Natural killer cell (primary cell): ENCODE data around the gene IRF7. TPM values are rescaled to one million over a fixed set of nuclear protein-coding genes. Genes with fewer than 3 reads are reported as not detected.

ENCODE experiments used
- ATAC-seq, 3 donors: fragments of 150-1000 bp in 2 of 3; fragments of 200-7000 bp in 1 of 3; cut with Tn5 transposase; 1 replicate in 1 of 3; 2 replicates in 2 of 3; pipeline ENCODE4 v1.10.0; 2021; ENCODE audit warnings: mild to moderate bottlenecking in 2 of 3, moderate library complexity in 2 of 3
- DNase-seq, 2 donors: peaks; one replicate each; pipeline versions ENCODE4 v3.0.0 to v3.0.0-alpha.2; 2013 to 2021; ENCODE audit warnings: mixed read lengths in 1 of 2
- H3K27ac ChIP-seq: one replicate; pipeline ENCODE4 v1.5.1; 2013; ENCODE audit warnings: mild to moderate bottlenecking, low read length
- H3K27me3 ChIP-seq: one replicate; pipeline ENCODE4 v1.6.1; 2013; ENCODE audit warnings: low read length; ENCODE audit not compliant: control insufficient read depth, insufficient read depth
- H3K36me3 ChIP-seq: one replicate; pipeline ENCODE4 v1.6.1; 2013; ENCODE audit warnings: low read length; ENCODE audit not compliant: control insufficient read depth, insufficient read depth
- H3K4me1 ChIP-seq: one replicate; pipeline ENCODE4 v1.6.1; 2013; ENCODE audit warnings: low read length; ENCODE audit not compliant: control insufficient read depth, insufficient read depth
- H3K4me3 ChIP-seq: one replicate; pipeline ENCODE4 v1.5.1; 2013; ENCODE audit warnings: low read length
- H3K9me3 ChIP-seq: one replicate; pipeline ENCODE4 v1.6.1; 2013; ENCODE audit warnings: low read length; ENCODE audit not compliant: control insufficient read depth, insufficient read depth
- H3K27ac Mint-ChIP-seq, 2 donors: one replicate each; pipeline ENCODE4 v1.8.0; 2022; ENCODE audit warnings: mild to moderate bottlenecking in 2 of 2, mixed read lengths in 2 of 2, moderate library complexity in 1 of 2
- H3K27me3 Mint-ChIP-seq, 2 donors: one replicate each; pipeline ENCODE4 v1.8.0; 2022; ENCODE audit warnings: low read depth in 2 of 2, mixed read lengths in 2 of 2
- H3K36me3 Mint-ChIP-seq: one replicate; pipeline ENCODE4 v1.8.0; 2022; ENCODE audit warnings: mixed read lengths
- H3K4me1 Mint-ChIP-seq, 2 donors: one replicate each; pipeline ENCODE4 v1.8.0; 2022; ENCODE audit warnings: mixed read lengths in 2 of 2
- H3K4me3 Mint-ChIP-seq: one replicate; pipeline ENCODE4 v1.8.0; 2022; ENCODE audit warnings: mild to moderate bottlenecking, moderate library complexity, mixed read lengths
- H3K9me3 Mint-ChIP-seq, 2 donors: one replicate each; pipeline ENCODE4 v1.8.0; 2022; ENCODE audit warnings: mixed read lengths in 2 of 2
- WGBS: methylation state at CpG from one replicate; pipeline ENCODE4 v1.1.7; 2013; ENCODE audit warnings: missing lambda C conversion rate; ENCODE audit not compliant: insufficient coverage; 5-methylcytosine and 5-hydroxymethylcytosine counted together
- intact Hi-C: fragments of 100-400 bp; cut with micrococcal nuclease; formaldehyde crosslinking; loops from one replicate; pipeline ENCODE4 v1.14.2; 2022
- total RNA-seq, 4 donors: library from RNA; stranded (reverse); fragments of 120-200 nt in 1 of 4; gene quantifications; one replicate each; pipeline versions ENCODE4 v1.2.3 to v1.2.4, GENCODE V29; 2013 to 2022
- TF ChIP-seq, protein P1 (sequence below): fragments of 200-600 bp; IDR thresholded peaks from one replicate; pipeline ENCODE4 v1.8.0; 2022; ENCODE audit warnings: antibody characterized with exemption

IRF7 gene
- total RNA-seq, 3 donors from 2014 or later (not counting 1 experiment from before 2014, with no cell fraction given), result 63.3 to 97.3 (median 77.3) TPM

DNA sequence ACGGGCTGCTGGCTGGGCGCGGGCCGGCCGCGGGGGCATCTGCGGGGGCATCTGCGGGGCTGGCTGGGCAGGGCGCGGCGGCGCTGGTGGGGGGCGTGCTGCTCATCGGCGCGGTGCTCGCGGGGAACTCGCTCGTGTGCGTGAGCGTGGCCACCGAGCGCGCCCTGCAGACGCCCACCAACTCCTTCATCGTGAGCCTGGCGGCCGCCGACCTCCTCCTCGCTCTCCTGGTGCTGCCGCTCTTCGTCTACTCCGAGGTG lies 21.5 kb upstream of the IRF7 start:
- Mint-ChIP-seq H3K27me3 (peaks cover 8 to 24% of the 10 kb centered on the region in 2 donors), H3K36me3 (no peaks in the 10 kb centered on the region), H3K9me3 (no peaks in the 10 kb centered on the region), H3K4me3 (peak overlapping the region; percentile 57), H3K27ac (no peak overlapping the region), H3K4me1 (peaks cover 5 to 14% of the 10 kb centered on the region in 2 donors)
- H3K4me3 ChIP-seq, result no peak overlapping the region
- 2% methylated on average over 34 of the region's 34 CpGs for WGBS
- no peaks in the 10 kb centered on the region for H3K9me3 ChIP-seq
- intact Hi-C loops, result no loop called here
- TF ChIP-seq, protein P1, sequence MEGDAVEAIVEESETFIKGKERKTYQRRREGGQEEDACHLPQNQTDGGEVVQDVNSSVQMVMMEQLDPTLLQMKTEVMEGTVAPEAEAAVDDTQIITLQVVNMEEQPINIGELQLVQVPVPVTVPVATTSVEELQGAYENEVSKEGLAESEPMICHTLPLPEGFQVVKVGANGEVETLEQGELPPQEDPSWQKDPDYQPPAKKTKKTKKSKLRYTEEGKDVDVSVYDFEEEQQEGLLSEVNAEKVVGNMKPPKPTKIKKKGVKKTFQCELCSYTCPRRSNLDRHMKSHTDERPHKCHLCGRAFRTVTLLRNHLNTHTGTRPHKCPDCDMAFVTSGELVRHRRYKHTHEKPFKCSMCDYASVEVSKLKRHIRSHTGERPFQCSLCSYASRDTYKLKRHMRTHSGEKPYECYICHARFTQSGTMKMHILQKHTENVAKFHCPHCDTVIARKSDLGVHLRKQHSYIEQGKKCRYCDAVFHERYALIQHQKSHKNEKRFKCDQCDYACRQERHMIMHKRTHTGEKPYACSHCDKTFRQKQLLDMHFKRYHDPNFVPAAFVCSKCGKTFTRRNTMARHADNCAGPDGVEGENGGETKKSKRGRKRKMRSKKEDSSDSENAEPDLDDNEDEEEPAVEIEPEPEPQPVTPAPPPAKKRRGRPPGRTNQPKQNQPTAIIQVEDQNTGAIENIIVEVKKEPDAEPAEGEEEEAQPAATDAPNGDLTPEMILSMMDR, result no peak
- H3K27ac ChIP-seq, result no peak overlapping the region
- no peaks in the 10 kb centered on the region for H3K36me3 ChIP-seq
- ATAC-seq, result no peak
- H3K4me1 ChIP-seq, result peaks cover 18% of the 10 kb centered on the region
- DNase-seq, result peak in 1 of 2 donors; percentile 20
- peaks cover 16% of the 10 kb centered on the region for H3K27me3 ChIP-seq

DNA sequence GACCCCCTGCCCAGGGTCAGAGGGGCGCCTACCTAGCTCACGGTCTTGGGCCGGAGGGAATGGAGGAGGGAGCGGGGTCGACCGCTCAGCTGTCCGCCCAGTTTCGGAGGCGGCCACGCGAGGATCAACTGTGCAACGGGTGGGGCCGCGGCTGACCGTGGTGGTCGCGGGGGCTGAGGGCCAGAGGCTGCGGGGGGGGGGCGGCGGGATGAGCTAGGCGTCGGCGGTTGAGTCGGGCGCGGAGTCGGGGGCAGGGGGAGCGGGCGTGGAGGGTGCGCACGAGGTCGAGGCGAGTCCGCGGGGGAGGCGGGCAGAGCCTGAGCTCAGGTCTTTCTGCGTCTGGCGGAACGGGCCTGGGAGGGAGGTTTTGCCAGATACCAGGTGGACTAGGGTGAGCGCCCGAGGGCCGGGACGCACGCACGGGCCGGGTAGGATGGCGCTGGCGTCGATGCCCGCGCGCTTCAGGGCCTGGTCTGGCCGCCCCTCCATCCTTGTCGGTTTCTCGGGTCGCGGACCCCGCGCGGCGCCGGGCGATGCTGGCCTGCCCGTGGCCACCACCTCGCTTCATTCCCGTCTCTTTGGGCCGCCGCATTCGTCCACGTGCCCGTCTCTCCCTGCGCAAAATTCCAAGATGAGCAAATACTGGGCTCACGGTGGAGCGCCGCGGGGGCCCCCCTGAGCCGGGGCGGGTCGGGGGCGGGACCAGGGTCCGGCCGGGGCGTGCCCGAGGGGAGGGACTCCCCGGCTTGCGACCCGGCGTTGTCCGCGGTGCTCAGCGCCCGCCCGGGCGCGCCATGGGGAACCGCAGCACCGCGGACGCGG lies 21.0 kb upstream of the IRF7 start, which contains the start of gene DRD4:
TSS of gene DRD4 (plus strand) at position 759 of the 822 bp plus-strand sequence. CDS start at position 795, 36 bp downstream.
- Mint-ChIP-seq H3K4me3 (peak within 1 kb of the TSS; percentile 57), H3K27me3 (peaks cover 8 to 24% of the 10 kb centered on the region in 2 donors), H3K4me1 (peaks cover 5 to 14% of the 10 kb centered on the region in 2 donors), H3K36me3 (no peaks in the 10 kb centered on the region), H3K9me3 (no peaks in the 10 kb centered on the region), H3K27ac (peak within 1 kb of the TSS in 1 of 2 donors; percentile 47)
- TF ChIP-seq, protein P1, result no peak
- no peak within 1 kb of the TSS for H3K4me3 ChIP-seq
- ATAC-seq (peak in 2 of 3 donors; percentile 42 to 49), DNase-seq (peak in 1 of 2 donors; percentile 14)
- no peaks in the 10 kb centered on the region for H3K9me3 ChIP-seq
- 16% methylated on average over 100 of the region's 100 CpGs for WGBS
- no peaks in the 10 kb centered on the region for H3K36me3 ChIP-seq
- no peak within 1 kb of the TSS for H3K27ac ChIP-seq
- intact Hi-C loops, result no loop called here
- peaks cover 16% of the 10 kb centered on the region for H3K27me3 ChIP-seq
- H3K4me1 ChIP-seq, result peaks cover 18% of the 10 kb centered on the region

DNA sequence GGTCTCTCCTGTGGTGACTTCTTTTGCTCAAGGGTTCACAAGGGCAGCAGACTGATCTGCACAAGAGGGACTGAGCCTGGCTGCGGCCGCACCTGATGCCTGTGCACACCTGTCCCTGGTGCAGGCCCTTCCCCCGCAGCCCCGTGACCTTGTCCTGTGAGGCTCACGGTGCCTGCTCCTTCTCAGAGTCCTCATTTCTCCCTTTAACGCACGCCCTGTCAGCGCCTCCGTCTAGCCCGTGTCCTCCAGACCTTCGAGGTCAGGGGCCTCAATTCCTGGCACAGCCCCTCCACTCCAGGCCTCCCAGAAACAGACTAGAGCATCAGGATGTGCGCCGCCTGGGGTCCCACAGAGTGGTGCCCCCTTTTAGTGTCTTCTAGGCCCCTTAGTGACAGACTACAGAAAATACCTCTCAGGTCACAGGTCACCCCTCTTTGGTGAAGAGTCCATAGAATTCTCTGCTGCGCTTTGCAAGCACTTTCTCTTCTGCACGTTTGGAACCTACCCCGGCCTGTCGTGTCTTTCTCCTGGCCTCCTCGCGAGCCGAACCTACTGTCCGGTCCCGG lies 20.3 kb upstream of the IRF7 start:
- H3K27me3 Mint-ChIP-seq, result peaks cover 8 to 24% of the 10 kb centered on the region in 2 donors
- H3K4me3 Mint-ChIP-seq, result no peak overlapping the region
- no peaks in the 10 kb centered on the region for H3K36me3 ChIP-seq
- H3K9me3 ChIP-seq, result no peaks in the 10 kb centered on the region
- DNase-seq (no peak), ATAC-seq (no peak)
- no peaks in the 10 kb centered on the region for H3K9me3 Mint-ChIP-seq
- intact Hi-C loops, result no loop called here
- TF ChIP-seq, protein P1, result no peak
- 90% methylated on average over 22 of the region's 22 CpGs for WGBS
- no peaks in the 10 kb centered on the region for H3K36me3 Mint-ChIP-seq
- H3K27ac Mint-ChIP-seq, result no peak overlapping the region
- H3K4me3 ChIP-seq, result no peak overlapping the region
- H3K27me3 ChIP-seq, result peaks cover 16% of the 10 kb centered on the region
- H3K4me1 ChIP-seq, result peaks cover 17% of the 10 kb centered on the region
- peaks cover 5 to 14% of the 10 kb centered on the region in 2 donors for H3K4me1 Mint-ChIP-seq
- no peak overlapping the region for H3K27ac ChIP-seq
